Fibroblast of skin of back (primary cell): Measurements from ENCODE around the gene PDCD4.

ENCODE experiments used
- DNase-seq: peaks from one replicate; pipeline ENCODE4 v3.0.0-alpha.2; 2013

PDCD4 gene

GRCh38 chr10:110842326-110842904 is 29.3 kb upstream of the PDCD4 start:
- DNase-seq: no peak

GRCh38 chr10:110843031-110843430 is 28.7 kb upstream of the PDCD4 start:
- no peak for DNase-seq

- no peak for DNase-seq
Observed at GRCh38 chr10:110843796-110844616, 27.7 kb upstream of the PDCD4 start.

GRCh38 chr10:110844617-110844881 is 27.2 kb upstream of the PDCD4 start:
- DNase-seq: no peak

- DNase-seq: no peak
Observed at GRCh38 chr10:110845192-110845755, 26.5 kb upstream of the PDCD4 start.

GRCh38 chr10:110845756-110846620 is 25.7 kb upstream of the PDCD4 start:
- DNase-seq: no peak

GRCh38 chr10:110847374-110847773 is 24.4 kb upstream of the PDCD4 start:
- DNase-seq: no peak

GRCh38 chr10:110848106-110848505 is 23.6 kb upstream of the PDCD4 start:
- no peak for DNase-seq

- DNase-seq: no peak
Observed at GRCh38 chr10:110850099-110850498, 21.6 kb upstream of the PDCD4 start.

GRCh38 chr10:110851020-110851612 is 20.6 kb upstream of the PDCD4 start:
- peak; percentile 26 for DNase-seq

GRCh38 chr10:110852255-110852896 is 19.4 kb upstream of the PDCD4 start:
- DNase-seq: no peak

GRCh38 chr10:110852947-110853346 is 18.8 kb upstream of the PDCD4 start:
- no peak for DNase-seq

- DNase-seq: no peak
Observed at GRCh38 chr10:110853921-110854605, 17.7 kb upstream of the PDCD4 start.

GRCh38 chr10:110857265-110858171 is 14.2 kb upstream of the PDCD4 start:
- no peak for DNase-seq

GRCh38 chr10:110858297-110858934 is 13.3 kb upstream of the PDCD4 start:
- DNase-seq: no peak

- DNase-seq: no peak
Observed at GRCh38 chr10:110859206-110859972, 12.3 kb upstream of the PDCD4 start.

GRCh38 chr10:110859973-110860376 is 11.8 kb upstream of the PDCD4 start:
- peak; percentile 81 for DNase-seq

- no peak for DNase-seq
Observed at GRCh38 chr10:110860576-110861241, 11.0 kb upstream of the PDCD4 start.

GRCh38 chr10:110861476-110861875 is 10.3 kb upstream of the PDCD4 start:
- DNase-seq: no peak
